ENCODE measurements around the gene MRPS25.

The MRPS25 gene

DNA sequence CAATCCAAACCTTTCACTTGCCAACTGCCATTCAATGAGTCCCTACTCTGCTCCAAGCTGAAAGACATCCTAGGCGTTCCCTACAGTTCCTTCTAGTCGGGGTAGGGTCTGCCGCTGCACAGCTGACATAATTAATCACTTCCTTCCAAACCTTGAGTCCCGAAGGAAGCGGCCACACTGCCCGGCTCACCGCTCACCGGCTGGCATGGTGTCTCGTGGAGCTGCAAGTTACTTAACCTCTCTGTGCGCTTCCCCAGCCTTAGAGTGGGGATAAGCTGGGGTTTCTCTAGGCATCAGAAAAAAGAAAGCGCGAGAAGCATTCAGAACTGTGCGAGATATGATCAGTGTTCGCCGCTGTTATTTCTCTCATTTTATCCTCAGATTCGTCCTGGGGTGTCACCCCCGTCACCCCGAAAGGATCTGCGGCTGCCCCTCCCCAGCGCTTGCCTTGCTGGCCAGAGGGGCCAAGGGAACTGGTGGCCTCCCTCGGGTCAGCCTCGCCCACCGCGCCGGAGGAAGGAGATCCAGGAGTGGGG lies 748 bp downstream of the MRPS25 start:
- peak overlapping the region; percentile 95 for H3K4me3 ChIP-seq (ENCODE audit: low read depth, low read length)
- no peaks in the 10 kb centered on the region for H3K27me3 ChIP-seq (replicated peaks)
- no peak for DNase-seq
- TF ChIP-seq, protein P1, sequence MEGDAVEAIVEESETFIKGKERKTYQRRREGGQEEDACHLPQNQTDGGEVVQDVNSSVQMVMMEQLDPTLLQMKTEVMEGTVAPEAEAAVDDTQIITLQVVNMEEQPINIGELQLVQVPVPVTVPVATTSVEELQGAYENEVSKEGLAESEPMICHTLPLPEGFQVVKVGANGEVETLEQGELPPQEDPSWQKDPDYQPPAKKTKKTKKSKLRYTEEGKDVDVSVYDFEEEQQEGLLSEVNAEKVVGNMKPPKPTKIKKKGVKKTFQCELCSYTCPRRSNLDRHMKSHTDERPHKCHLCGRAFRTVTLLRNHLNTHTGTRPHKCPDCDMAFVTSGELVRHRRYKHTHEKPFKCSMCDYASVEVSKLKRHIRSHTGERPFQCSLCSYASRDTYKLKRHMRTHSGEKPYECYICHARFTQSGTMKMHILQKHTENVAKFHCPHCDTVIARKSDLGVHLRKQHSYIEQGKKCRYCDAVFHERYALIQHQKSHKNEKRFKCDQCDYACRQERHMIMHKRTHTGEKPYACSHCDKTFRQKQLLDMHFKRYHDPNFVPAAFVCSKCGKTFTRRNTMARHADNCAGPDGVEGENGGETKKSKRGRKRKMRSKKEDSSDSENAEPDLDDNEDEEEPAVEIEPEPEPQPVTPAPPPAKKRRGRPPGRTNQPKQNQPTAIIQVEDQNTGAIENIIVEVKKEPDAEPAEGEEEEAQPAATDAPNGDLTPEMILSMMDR (IDR thresholded peaks at IDR 0.05; ENCODE audit: low read depth, low read length, missing control alignments) = no peak
- H3K36me3 ChIP-seq (replicated peaks) = no peaks in the 10 kb centered on the region
- in situ Hi-C loops (cut with HindIII; ENCODE audit: low pct_ligation_motif_present, low sequenced_read_pairs) = no loop called here
- H3K27ac ChIP-seq = peak overlapping the region; percentile 73

DNA sequence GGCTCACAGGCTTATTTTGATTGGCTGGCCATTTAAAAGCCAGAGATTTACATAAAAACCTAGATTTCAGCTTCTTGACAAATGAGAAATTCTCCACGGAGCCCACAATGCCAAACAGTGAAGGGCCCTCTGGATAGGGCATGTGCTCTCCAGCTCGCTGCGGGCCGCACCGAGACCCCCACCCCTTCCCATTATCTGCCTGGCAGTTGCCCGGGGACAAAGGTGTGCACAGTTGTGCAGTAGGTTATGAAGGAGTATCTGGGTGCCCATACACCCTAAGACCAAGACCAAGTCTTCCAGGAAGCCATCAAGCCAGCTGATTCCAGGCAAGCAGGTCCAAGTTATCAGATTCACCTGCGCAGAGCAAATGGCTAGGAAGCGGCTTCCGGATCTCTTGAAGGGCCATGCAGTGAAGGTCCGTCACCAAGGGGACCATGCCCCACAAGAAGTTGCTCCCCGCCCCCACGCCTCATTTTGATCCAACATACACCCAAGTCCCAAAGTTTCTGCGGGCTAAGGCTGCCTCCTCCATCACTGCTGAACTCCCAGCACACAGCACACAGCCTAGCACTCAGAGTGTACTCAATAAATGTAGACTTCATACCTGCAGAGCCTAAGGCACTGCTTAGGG lies 1.3 kb downstream of the MRPS25 start:
- DNase-seq = no peak
- in situ Hi-C loops (cut with HindIII; ENCODE audit: low pct_ligation_motif_present, low sequenced_read_pairs) = no loop called here
- TF ChIP-seq, protein P1 (IDR thresholded peaks at IDR 0.05; ENCODE audit: low read depth, low read length, missing control alignments) = no peak
- Histone ChIP-seq H3K36me3 (replicated peaks) (no peaks in the 10 kb centered on the region), H3K27me3 (replicated peaks) (no peaks in the 10 kb centered on the region), H3K27ac (no peak overlapping the region), H3K4me3 (ENCODE audit: low read depth, low read length) (peak overlapping the region; percentile 95)

DNA sequence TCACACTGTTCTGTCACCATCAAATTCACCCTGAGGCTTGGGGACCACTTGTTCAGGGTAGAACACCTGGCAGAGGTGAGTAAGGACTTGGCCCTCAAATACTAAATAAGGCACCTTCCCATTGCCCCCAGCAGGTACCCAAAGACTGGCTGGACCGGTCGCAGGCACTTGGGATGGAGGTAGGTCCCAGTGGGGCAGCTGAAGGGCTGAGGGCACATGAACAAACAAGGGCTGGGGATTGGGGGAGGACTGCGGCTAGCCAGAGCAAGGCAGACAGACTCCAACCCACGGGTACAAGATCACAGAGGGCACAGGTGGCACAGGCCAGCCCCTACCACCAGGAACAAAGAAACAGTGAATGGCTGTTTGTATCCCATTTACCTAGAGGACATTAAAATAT lies 1.9 kb downstream of the MRPS25 start:
- TF ChIP-seq, protein P1 (IDR thresholded peaks at IDR 0.05; ENCODE audit: low read depth, low read length, missing control alignments) = no peak
- DNase-seq = no peak
- no peak overlapping the region for H3K27ac ChIP-seq
- H3K27me3 ChIP-seq (replicated peaks) = no peaks in the 10 kb centered on the region
- in situ Hi-C loops (cut with HindIII; ENCODE audit: low pct_ligation_motif_present, low sequenced_read_pairs) = no loop called here
- H3K4me3 ChIP-seq (ENCODE audit: low read depth, low read length) = no peak overlapping the region
- peaks cover 3% of the 10 kb centered on the region for H3K36me3 ChIP-seq (replicated peaks)

DNA sequence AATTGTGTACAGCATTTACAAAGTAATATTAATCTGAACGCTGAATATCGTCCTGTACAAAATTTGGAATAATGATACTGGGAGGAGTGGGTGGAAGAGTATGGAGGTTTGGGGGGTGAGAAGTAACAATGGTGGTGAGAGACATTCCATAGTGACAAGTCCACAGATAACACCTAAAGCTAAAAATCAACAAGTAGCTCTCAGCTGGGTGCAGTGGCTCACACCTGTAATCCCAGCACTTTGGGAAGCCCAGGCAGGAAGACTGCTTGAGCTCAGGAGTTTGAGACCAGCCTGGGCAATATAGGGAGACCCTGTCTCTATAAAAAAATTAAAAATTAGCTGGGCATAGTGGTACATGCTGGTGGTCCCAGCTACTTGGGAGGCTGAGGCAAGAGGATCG lies 5.1 kb downstream of the MRPS25 start:
- Histone ChIP-seq H3K27ac (no peak overlapping the region), H3K4me3 (ENCODE audit: low read depth, low read length) (no peak overlapping the region), H3K27me3 (replicated peaks) (no peaks in the 10 kb centered on the region), H3K36me3 (replicated peaks) (peaks cover 19% of the 10 kb centered on the region)
- no peak for DNase-seq
- TF ChIP-seq, protein P1 (IDR thresholded peaks at IDR 0.05; ENCODE audit: low read depth, low read length, missing control alignments) = no peak
- in situ Hi-C loops (cut with HindIII; ENCODE audit: low pct_ligation_motif_present, low sequenced_read_pairs) = no loop called here

DNA sequence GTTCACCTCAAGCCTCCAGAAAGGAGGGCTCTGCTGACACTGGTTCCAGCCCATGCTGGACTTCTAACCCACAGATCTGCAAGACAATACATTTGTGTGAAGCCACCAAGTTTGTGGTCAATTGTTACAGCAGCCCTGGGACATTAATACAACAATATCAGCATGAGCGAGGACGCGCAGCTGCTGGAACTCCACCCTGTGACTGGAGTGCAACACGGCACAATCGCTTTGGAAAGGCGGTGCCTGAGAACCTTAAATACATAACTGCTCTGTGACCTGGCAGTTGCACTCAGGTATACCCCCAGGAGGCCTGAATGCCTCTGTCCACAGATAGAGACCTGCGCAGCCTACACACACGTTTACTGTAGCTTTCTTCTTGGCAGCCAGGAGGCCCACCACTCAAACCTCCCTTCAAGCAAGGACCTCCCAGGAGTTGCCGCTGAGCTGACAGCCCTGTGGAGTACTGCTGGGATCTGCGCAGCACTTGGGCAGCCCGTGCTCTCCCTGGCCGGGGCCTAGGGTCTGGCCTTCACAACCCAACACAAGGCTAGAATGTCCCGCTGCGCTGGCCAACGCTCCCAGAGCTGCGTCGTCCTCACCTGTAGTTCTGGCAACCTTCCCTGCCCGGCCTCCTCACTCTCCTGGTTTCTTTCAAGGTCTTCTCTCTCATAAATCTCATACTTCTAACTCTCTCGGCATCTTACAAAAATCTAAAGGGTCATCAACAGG lies 8.3 kb downstream of the MRPS25 start:
- in situ Hi-C loops (cut with HindIII; ENCODE audit: low pct_ligation_motif_present, low sequenced_read_pairs) = no loop called here
- H3K36me3 ChIP-seq (replicated peaks) = peaks cover 33% of the 10 kb centered on the region
- H3K27ac ChIP-seq = no peak overlapping the region
- TF ChIP-seq, protein P1 (IDR thresholded peaks at IDR 0.05; ENCODE audit: low read depth, low read length, missing control alignments) = no peak
- no peaks in the 10 kb centered on the region for H3K27me3 ChIP-seq (replicated peaks)
- no peak for DNase-seq
- no peak overlapping the region for H3K4me3 ChIP-seq (ENCODE audit: low read depth, low read length)

Measured in brain microvascular endothelial cell (primary cell).